Epidermal melanocyte (primary cell): ENCODE measurements around the gene ASTN2.

Source experiments
- DNase-seq: peaks from one replicate; pipeline ENCODE4 v3.0.0; 2011; ENCODE audit warnings: low spot score; ENCODE audit not compliant: insufficient read length

ASTN2 gene

DNA sequence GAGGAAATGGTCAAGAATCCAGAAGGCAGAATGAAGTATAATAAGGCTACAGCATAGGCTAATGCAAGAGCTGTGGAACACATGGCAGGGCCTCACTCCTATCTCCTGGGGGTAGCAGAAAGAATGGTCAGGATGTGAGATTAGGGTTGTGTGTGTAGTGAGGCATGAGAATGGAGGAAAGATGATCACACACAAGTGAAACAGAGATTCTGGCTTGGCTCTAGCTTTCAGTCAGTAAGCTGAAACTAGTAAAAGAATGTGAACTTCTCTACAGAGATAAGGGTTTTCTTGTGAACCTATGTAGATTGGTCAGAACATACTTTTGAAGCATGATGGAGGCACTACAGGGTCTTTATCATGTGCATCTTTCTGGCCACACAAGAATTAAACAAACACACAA, 298.8 kb downstream of the ASTN2 start:
- DNase-seq: no peak

DNA sequence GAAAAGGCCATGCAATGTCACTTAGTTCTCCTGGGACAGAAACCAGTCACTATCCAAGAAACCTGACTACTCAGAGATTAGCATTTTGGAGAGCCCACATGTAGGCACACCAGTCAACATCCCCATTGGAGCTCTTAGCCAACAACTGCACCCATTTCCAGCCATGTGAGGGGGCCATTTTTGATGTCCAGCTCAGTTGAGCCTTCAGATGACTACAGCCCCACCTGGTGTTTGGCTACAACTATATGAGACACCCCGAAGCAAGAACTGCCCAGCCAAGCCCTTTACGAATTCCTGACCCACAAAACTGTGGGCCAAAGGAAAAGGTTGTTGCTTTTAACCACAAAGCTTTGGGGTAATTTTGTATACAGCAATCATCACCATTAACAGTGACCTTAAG, 300.1 kb downstream of the ASTN2 start:
- no peak for DNase-seq

DNA sequence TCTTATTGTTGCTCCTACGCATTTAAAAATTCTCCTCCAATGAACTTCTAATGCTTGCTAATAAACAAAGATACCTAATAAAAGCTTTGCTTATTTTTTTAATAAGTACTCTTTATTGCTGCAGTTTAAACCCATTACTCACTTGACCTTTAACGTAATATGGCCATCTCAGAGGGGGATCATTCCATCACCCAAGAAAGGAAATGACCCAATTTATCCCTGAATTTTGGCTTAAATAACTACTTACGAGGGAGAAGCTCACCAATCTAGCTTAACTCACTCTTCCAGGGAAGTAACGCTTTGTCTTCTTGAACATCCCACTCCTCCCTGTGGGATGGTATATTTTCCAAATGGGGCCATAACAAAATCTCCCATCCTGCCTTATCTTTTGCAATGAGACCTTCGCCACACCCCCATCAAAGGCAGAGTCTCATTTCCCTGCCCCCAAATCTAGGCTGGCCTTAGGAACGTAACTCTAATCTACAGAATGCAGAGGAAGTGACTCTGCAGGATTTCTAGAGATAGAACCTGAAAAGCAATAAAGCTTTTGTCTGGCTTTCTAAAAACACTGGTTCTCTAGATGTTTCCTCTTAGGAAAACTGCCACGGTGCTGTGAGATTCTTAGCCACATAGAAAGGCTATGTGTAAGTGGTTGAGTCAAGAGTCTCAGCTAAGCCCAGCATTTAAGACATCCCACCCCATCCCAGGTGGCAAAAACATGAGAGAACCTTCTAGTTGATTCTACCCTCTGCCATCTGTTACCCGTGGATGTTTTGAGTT, 310.0 kb downstream of the ASTN2 start:
- DNase-seq: no peak

DNA sequence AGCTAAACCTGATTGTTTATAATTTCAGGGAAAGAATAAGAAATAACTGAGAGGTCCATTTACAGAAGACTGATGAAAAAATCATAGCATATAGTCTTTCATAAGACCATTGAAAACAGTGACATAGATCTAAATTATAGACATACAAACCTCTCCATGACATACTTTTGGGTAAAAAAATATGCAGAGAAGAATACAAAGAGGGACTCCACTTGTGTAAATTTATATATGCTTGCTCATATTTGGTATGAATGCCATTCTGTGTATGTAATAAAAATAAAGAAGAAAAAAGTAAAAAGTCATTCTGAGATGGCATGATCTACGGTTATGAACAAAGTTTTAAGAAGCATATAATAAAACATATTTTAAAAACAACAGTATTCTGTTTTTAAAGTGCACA, 310.7 kb downstream of the ASTN2 start:
- DNase-seq: no peak

DNA sequence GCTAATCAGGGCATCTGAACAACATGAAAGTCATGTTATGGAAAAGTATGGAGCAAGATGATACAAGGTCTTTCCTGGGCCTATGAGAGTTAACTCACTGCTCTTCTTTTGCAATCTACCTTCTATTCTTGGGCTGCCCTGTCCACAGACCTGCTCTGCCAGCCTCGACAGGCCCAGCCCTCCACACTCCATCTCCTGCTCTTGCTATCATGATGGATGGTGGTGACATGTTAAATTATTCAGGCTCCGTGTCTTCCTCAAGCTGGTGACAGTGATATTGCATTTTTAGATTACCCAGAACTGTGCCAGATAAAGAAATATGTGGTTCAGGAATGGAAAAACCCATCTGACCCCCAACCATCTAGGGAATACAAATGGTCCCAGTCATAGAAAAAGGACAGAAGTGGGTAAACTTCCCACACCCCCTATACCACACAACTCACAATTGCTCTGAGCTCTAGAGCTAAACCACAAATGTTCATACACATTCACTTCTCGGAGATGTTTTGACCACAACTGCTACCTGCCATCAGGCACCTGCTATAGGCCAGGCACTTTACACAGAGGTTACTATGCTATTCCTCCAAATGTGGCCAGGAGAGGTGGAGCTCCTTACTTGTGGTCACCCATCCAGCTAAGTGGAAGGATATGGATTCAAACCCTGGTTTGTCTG, 311.3 kb downstream of the ASTN2 start:
- no peak for DNase-seq

DNA sequence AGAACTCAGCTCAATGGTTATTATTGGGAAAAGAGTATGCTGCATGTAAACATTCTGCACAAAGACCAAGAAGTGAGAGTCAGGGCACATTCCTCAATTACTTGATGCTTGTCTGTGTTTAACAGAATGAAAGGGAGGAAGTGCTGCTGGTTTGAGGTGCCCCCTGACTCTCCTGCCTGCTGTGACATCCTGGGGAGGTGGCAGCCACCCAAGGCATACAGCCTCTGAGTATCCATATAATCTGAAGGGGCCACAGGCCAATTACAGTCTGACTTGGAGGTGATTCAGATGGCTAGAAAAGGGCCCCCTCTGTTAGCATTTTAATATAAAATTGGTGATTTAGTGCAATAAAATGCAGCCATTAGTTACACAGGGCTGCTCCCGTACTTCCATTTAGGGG, 313.8 kb downstream of the ASTN2 start:
- DNase-seq: no peak

DNA sequence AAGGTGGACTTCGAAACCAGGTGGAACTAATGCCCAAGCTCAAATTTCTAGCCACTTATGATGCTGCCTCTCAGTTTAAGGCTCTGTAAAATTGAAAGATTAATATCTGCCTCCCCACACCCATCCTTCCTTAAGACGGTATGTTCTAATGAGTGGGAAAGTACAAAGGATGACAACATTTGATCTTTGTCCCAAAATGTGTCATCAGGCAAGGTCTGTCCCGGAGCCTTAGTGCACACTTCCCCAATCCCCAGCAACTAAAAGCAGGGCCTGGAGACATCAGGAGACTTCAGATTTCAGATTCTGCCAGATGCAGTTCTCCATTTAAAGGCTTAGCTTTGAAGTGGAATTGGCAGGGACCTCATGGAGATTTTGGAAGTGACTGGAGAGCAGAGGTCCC, 316.5 kb downstream of the ASTN2 start:
- no peak for DNase-seq

DNA sequence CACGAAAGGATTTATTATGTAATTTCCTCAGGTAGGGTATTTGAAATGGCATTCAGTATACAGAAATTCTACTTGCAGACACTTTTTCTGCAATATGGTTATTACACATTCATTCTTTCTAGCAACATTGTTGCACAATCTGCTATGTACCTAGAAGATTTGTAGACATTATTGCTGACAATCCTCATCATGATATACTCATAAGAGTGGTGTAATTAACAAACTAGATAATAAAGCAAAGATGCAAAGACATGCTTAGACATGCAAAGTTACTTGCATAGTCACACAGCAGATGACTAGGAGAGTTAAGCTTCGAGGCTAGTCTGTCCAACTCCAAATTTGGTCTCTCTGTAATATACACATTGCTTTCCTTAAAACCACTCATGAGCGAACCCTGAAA, 317.1 kb downstream of the ASTN2 start:
- no peak for DNase-seq

DNA sequence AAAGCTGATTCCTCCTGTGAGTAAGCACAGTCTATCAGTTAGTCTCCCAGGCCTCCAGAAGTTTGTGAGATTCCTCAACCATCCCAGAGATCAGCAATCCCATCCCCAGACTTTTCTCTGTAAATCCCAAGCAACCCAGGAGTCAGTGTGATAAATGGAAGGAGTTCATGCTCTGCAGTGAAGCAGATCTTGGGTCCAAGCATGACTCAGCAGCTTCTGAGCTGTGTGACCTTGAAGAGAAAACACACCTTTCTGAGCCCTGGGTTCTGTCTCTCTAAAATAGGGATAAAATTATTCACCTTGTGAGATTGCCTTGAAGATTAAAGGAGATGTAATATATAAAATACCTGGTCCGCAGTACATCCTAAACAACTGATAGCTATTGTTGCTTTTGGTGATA, 318.7 kb downstream of the ASTN2 start:
- no peak for DNase-seq

DNA sequence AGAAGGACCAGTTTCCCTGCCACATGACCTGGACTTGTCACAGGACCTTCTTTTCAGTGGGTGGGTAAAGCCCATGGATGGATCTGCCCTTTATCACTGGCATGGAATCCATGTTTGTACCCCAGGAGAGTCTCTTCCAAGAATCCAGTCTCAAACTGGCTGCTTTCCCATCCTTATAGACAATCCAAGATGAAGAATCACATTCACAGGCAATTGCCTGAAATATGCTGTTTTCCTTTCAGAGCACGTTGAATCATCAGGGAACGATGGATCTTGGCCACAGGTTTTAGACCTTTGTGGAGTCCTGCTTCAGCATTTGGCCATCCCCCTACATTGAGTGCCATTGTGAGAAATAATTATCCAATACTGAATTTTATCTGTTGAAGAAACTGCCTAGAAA, 319.8 kb downstream of the ASTN2 start:
- DNase-seq: no peak

DNA sequence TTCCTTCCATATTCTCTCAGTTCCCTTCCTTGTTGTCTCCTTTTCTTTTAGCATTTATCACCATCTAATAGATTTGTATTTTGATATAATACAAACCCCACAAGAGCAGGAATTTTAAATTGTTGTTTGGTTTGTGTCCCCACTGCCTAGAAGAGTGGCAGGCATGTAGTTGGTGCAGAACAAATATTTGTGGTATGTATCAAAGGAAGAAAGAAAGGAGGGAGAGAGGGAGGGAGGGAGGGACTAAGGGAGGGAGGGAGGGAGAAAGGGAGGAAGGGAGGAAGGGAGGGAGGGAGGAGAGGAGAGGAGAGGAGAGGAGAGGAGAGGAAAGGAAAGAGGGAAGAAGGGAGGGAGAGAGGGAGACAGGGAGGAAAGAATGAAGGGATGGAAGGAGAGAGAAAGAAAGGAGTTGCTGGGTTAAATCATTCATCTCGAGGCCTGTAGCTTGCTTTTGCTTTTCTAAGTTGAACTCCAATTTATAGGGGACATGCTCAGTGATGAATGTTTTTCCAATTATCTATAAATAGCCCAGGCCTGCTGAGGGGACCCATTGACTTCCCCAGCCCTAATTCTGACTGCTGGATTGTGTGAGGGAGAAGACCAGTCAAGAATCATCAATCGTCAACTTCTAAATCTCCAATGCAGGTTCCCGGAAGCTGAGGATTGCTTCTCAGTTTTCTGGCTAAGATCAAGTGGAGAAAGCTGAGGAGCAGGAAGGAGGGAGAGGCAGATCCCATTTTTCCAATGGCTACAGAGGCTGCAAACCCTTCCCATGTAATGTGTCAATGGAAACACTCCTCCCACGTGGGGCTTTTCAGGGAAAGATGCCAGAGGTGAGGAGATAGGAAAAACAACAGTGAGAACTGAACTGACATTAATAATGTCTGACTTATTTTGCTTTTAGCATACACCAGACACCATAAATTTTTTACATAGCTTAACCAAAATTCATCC, 320.7 kb downstream of the ASTN2 start:
- DNase-seq: no peak

DNA sequence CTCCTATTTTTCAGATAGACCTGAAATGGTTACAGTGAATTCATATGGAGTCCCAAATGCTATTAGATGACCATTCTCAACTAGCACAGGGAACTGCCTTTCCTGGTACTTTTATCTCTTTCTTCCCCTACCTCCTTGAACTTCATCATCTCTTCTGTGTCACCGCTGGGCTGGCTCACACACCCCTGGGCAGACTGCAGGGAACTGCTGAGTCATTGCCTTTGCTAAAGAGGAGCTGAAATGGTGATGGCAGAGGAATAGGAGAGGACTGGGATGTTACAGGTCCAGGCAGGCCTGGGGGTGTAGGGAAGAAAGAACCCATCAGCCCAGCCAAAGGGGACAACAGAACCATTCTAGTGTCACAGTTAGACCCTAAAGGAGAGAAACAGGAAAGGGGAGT, 322.3 kb downstream of the ASTN2 start:
- no peak for DNase-seq

DNA sequence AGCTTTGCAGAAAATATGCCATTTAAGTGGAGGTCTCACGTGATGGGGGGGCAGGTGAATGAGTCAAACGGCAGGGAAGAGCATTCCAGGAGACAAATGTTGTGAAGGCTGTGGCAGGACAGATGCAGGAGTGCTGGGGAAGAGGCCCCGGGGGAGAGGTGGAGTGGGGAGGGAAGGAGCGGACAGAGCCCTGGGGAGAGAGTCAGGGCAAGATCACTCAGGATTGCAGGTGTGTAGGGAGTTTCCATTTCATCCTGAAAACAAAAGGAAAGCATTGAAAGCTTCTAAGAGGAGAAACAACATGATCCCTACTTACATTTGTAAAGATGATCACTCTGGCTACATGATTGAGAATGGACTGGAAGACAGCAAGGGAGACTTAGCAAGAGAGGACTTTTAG, 323.3 kb downstream of the ASTN2 start:
- no peak for DNase-seq

DNA sequence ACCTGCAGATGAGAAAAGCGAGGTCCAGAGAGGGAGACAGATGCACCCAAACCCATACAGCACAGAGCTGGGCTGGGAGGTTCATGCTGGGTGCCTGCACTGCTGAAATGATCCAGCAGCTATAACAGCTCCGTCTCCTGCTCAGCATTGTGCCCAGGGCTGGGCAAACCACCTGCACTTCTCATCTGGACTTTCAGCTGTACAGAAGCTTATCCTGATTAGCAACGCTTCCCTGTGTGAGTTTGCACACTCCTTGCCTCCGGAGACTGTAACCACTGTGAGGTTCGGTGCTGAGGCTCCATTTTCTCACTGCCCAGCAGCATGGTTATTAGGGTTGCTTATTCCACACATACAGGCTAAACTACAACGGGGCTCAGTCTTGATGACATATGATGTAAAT, 326.1 kb downstream of the ASTN2 start:
- DNase-seq: no peak

DNA sequence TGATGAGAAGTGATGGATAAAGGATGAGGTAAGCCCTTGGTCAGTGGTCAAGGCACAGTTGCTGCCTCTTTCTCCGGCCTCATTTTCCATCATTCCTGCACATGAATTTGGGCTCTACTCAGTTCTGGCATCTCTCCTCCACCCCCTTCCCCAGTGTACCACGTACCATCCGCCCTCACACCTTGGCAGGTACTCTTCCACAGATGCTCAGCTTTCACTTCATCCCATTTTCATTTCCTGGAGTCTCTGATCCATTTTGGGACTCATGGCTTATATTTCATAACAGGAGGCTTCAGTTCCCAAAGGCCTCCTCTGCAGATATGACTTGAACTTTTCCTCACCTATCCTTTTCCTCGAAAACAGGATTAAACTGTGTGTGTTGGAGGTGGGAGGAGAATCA, 326.7 kb downstream of the ASTN2 start:
- DNase-seq: no peak

DNA sequence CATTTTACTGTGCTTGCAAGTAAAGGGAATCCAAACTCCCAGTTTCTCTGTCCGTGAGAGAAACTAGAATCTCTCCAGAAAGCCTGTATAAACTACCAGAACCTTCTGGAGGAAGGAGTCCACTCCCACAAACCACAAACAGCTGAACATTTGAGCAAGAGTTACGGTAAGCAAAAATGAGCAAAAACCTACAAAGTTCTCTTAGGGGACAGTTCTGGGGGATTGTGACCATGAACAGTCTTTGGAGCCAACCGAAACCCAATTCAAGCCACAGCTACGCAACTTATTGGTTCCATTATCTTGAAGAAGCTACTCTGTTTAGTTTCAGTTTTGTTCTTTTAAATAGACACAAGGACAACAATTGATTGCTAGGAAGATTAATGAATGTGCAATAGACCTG, 330.6 kb downstream of the ASTN2 start:
- DNase-seq: no peak

DNA sequence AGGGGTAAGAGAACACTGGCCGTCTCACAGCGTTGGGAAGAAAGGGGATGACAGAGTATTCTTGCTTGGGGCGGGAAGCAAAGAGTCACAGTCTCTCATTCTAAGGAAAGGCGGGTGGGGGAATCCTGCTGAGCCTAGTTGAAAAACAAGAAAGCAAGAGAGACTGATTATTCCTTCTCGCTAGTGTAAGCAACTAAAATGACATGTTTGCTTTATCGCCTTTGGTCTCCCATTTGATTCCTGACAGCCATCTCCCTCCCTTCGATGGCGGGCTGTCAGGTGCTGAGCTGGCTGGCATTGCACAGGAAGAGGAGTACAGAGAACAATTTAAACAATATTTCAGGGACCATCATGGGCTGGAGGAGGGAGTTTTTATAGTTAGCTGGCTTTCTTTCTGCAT, 331.3 kb downstream of the ASTN2 start:
- DNase-seq: no peak

DNA sequence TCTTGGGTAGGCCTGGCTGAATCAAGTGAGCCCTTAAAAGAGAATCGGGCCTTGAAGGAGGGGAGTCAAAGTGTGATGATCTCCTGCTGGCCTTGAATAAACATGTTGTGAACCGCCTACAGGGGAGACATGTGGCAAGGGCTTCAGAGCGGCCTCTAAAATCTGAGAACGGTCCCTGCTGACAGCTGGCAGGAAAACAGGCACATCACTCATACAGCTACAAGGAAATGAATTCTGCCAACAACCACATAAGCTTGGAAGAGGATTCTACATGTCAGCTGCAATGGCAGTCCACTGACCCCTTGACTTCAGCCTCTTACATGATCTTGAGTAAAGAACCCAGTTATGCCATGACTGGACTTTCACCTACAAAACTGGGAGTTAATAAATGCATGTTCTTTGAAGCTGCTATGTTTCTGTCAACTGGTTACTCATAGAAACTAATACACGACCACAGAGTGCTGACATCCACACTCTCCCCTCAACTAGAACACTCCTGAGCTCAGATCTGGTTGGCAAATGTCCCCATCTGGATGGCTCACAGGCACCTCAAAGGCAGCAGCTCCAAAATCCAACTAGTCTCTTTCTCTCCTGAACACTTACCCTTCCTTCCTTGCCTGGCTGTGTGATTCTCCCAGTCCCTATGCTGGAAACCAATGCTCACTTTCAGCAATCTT, 333.1 kb downstream of the ASTN2 start:
- DNase-seq: no peak

DNA sequence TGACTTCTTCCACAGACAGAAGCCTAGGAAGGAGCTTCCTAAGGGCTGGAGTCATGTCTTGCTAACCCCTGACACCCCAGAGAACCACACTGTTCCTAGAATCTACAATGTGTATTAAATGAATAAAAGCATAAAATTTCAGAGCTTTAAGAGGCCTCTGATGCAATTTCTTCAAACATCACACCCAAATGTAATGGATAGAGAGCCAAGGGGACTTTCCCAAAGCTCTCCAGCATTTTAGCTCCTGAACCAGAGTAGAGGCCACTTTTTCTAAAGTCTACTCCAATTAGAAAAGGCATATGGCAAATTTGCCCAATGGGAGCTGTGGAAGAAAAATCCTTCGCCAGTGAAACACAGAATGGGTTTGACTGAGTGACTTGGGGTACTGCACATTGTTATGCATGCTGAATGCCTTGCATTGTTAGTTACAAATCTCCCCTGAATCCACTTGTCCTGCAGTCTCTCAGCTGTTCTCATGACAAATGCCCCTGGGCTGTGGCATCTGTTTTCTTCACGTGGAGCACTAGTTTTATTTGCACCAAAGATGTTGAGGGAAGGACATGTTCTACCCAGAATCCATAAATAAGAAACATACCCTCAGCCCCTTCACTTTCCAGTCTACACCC, 334.0 kb downstream of the ASTN2 start:
- no peak for DNase-seq

DNA sequence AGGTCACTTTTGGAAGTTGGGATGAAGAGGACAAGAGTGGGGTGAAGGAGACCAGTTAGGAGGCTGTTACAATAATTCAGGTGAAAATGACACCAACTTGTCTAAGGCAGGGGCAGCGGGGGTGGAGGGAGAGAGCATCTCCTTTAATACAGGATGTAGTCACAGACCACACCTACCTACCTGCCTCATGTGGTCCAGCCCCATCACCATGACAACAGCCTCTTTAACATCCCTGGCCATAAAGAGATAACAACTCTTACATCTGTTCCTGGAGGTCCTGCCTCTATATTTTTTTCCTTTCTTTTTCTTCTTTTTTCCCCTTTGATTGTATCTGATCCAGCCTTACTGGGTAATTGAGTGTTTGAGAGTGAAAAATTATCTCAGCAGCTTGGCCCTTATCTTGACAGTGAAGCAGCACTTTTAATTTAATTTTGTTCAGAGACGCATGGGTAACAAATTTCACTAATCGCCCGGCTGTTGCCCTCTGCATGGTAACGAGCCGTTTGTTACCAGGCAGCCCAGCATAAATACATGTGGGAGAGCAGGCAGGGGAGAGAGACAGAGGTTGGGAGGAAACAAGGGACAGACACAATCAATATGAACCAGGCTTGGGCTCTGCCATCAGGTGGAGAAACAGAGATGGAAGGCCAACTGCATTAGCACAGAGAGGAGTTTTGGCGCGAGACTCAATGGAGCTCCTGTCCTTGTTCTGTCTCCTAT, 338.1 kb downstream of the ASTN2 start:
- no peak for DNase-seq
